Uterus (tissue), 4 donors: Measurements from ENCODE around the gene ALS2. TPM values are rescaled to one million over a fixed set of nuclear protein-coding genes. Genes with fewer than 3 reads are reported as not detected.
"Not testable (repeated sequence)": the region's sequence is repeated elsewhere in the genome, so short reads cannot be mapped to it uniquely, and the experiment has no call there.

Source experiments
- DNase-seq, 2 donors: peaks; one replicate each; pipeline ENCODE4 v3.0.0-alpha.2; 2019 to 2020
- H3K27ac ChIP-seq, 2 donors: fragments of 200-600 bp; sonication (generic); 1 replicate in 1 of 2; 2 replicates in 1 of 2; pipeline ENCODE4 v1.5.1; 2016 to 2018
- H3K27me3 ChIP-seq, 2 donors: fragments of 200-600 bp; sonication (generic); one replicate each; pipeline ENCODE4 v1.5.1; 2018 to 2019; ENCODE audit warnings: control low read depth in 1 of 2
- H3K36me3 ChIP-seq, 2 donors: fragments of 200-600 bp; sonication (generic); one replicate each; pipeline ENCODE4 v1.5.1; 2019; ENCODE audit warnings: control low read depth in 1 of 2
- H3K4me1 ChIP-seq, 2 donors: fragments of 200-600 bp; sonication (generic); one replicate each; pipeline ENCODE4 v1.5.1; 2018 to 2019; ENCODE audit warnings: control low read depth in 1 of 2
- H3K4me3 ChIP-seq, 2 donors: fragments of 200-600 bp; sonication (generic); 1 replicate in 1 of 2; 2 replicates in 1 of 2; pipeline ENCODE4 v1.5.1; 2018 to 2019; ENCODE audit warnings: mild to moderate bottlenecking in 1 of 2
- H3K9me3 ChIP-seq, 2 donors: fragments of 200-600 bp; sonication (generic); one replicate each; pipeline ENCODE4 v1.5.1; 2019; ENCODE audit warnings: control low read depth in 1 of 2
- POLR2A ChIP-seq, 2 donors: fragments of 450-650 bp; IDR thresholded peaks; one replicate each; pipeline ENCODE4 v1.6.1; 2016; ENCODE audit warnings: antibody characterized with exemption in 2 of 2, mild to moderate bottlenecking in 1 of 2, moderate library complexity in 1 of 2
- intact Hi-C: fragments of 100-400 bp; cut with DNase I; formaldehyde crosslinking; loops from one replicate; pipeline ENCODE4 v1.15.1; 2023; ENCODE audit warnings: low total_unique reads
- total RNA-seq, 4 donors: library from RNA; depleted of rRNA in 3 of 4; stranded (reverse); fragments of >200 nt in 3 of 4; gene quantifications; one replicate each; pipeline versions ENCODE4 v1.1.0 to v1.2.4, GENCODE V29; 2014 to 2023
- TF ChIP-seq, protein P1 (sequence below), 4 experiments: fragments of 200-600 bp in 2 of 4; fragments of 450-650 bp in 2 of 4; sonication (generic) in 2 of 4; IDR thresholded peaks; one replicate each; pipeline ENCODE4 v1.5.1; 2016 to 2019; ENCODE audit warnings: antibody characterized with exemption in 4 of 4, mild to moderate bottlenecking in 2 of 4, moderate library complexity in 1 of 4
- donor health status: DM: yes; HTN: yes; CAD: no.

ALS2 gene
- total RNA-seq, 4 donors from 2014 or later = 8.2 to 27.2 (median 23.5) TPM

GRCh38 chr2:201674298-201674697, 106.4 kb downstream of the ALS2 start:
- no peak overlapping the region for H3K27ac ChIP-seq
- H3K36me3 ChIP-seq = no peaks in the 10 kb centered on the region
- TF ChIP-seq, protein P1, sequence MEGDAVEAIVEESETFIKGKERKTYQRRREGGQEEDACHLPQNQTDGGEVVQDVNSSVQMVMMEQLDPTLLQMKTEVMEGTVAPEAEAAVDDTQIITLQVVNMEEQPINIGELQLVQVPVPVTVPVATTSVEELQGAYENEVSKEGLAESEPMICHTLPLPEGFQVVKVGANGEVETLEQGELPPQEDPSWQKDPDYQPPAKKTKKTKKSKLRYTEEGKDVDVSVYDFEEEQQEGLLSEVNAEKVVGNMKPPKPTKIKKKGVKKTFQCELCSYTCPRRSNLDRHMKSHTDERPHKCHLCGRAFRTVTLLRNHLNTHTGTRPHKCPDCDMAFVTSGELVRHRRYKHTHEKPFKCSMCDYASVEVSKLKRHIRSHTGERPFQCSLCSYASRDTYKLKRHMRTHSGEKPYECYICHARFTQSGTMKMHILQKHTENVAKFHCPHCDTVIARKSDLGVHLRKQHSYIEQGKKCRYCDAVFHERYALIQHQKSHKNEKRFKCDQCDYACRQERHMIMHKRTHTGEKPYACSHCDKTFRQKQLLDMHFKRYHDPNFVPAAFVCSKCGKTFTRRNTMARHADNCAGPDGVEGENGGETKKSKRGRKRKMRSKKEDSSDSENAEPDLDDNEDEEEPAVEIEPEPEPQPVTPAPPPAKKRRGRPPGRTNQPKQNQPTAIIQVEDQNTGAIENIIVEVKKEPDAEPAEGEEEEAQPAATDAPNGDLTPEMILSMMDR (IDR thresholded peaks at IDR 0.05) = no peak
- TF ChIP-seq POLR2A (IDR thresholded peaks at IDR 0.05) = no peak
- no peak for DNase-seq
- H3K9me3 ChIP-seq = no peaks in the 10 kb centered on the region
- no peaks in the 10 kb centered on the region for H3K4me1 ChIP-seq
- intact Hi-C loops = no loop called here
- no peaks in the 10 kb centered on the region for H3K27me3 ChIP-seq
- no peak overlapping the region for H3K4me3 ChIP-seq

- no peaks in the 10 kb centered on the region for H3K9me3 ChIP-seq
- intact Hi-C loops = no loop called here
- no peak for TF ChIP-seq POLR2A (IDR thresholded peaks at IDR 0.05)
- TF ChIP-seq, protein P1 (IDR thresholded peaks at IDR 0.05) = no peak
- H3K27ac ChIP-seq = no peak overlapping the region
- H3K27me3 ChIP-seq = no peaks in the 10 kb centered on the region
- H3K36me3 ChIP-seq = no peaks in the 10 kb centered on the region
- no peaks in the 10 kb centered on the region for H3K4me1 ChIP-seq
- DNase-seq = no peak
- no peak overlapping the region for H3K4me3 ChIP-seq
These were observed 107.2 kb downstream of the ALS2 start for GRCh38 chr2:201673546-201673945.

DNA sequence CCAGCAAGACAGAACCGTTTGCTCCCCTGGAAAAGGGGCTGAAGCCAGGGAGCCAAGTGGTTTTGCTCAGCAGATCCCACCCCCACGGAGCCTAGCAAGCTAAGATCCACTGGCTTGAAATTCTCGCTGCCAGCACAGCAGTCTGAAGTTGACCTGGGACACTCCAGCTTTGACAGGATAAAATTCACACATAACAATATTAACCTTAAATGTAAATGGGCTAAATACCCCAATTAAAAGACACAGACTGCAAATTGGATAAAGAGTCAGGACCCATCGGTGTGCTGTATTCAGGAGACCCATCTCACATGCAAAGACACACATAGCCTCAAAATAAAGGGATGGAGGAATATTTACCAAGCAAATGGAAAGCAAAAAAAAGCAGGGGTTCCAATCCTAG, 109.5 kb downstream of the ALS2 start:
- H3K27ac ChIP-seq, H3K36me3 ChIP-seq, H3K9me3 ChIP-seq, H3K27me3 ChIP-seq, DNase-seq, intact Hi-C loops, H3K4me1 ChIP-seq, H3K4me3 ChIP-seq: not testable (repeated sequence)

DNA sequence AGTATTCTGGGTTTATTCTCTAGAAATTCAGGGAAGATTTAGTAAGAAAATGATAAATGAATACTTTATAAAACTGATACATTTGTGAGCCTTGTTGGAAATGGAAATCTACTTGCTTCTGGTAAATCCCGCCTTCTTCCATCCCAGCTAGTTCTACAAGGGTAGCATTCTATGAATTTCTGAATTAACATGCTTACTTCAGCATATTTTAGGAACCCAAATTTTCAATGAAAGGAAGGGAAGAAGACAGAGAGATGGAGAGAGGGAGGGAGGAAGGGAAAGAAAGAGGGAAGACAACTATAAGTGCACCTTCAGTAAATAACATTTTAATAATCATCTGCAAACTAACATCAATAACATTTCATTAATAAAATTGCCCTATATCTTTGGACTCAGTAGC, 110.9 kb downstream of the ALS2 start:
- TF ChIP-seq POLR2A (IDR thresholded peaks at IDR 0.05) = no peak
- TF ChIP-seq, protein P1 (IDR thresholded peaks at IDR 0.05) = no peak
- intact Hi-C loops = no loop called here
- Histone ChIP-seq H3K4me1 (no peaks in the 10 kb centered on the region), H3K4me3 (no peak overlapping the region), H3K9me3 (no peaks in the 10 kb centered on the region), H3K27ac (no peak overlapping the region), H3K36me3 (no peaks in the 10 kb centered on the region), H3K27me3 (no peaks in the 10 kb centered on the region)
- DNase-seq = no peak

- H3K27ac ChIP-seq = no peak overlapping the region
- no peak for TF ChIP-seq POLR2A (IDR thresholded peaks at IDR 0.05)
- TF ChIP-seq, protein P1 (IDR thresholded peaks at IDR 0.05) = no peak
- no peaks in the 10 kb centered on the region for H3K9me3 ChIP-seq
- intact Hi-C loops = no loop called here
- H3K4me3 ChIP-seq = no peak overlapping the region
- no peaks in the 10 kb centered on the region for H3K36me3 ChIP-seq
- H3K4me1 ChIP-seq = no peaks in the 10 kb centered on the region
- no peak for DNase-seq
- no peaks in the 10 kb centered on the region for H3K27me3 ChIP-seq
These were observed 112.3 kb downstream of the ALS2 start for GRCh38 chr2:201668402-201668910.

GRCh38 chr2:201664334-201664733, 116.4 kb downstream of the ALS2 start:
- Histone ChIP-seq H3K36me3 (no peaks in the 10 kb centered on the region), H3K9me3 (no peaks in the 10 kb centered on the region), H3K27ac (no peak overlapping the region), H3K4me3 (no peak overlapping the region), H3K27me3 (no peaks in the 10 kb centered on the region), H3K4me1 (no peaks in the 10 kb centered on the region)
- no peak for DNase-seq
- intact Hi-C loops = no loop called here
- TF ChIP-seq, protein P1 (IDR thresholded peaks at IDR 0.05) = no peak
- no peak for TF ChIP-seq POLR2A (IDR thresholded peaks at IDR 0.05)
